Bronchial epithelial cell (primary cell): ENCODE results near the gene PTPRN2. TPM values are rescaled to one million over a fixed set of nuclear protein-coding genes. Genes with fewer than 3 reads are reported as not detected.

Experiments
- DNase-seq: peaks from one replicate; pipeline ENCODE4 v3.0.0-alpha.2; 2010; ENCODE audit warnings: low read depth
- FAIRE-seq: peaks from 2 replicates; lab custom pipeline; 2011; peaks lifted over from hg19 to GRCh38; lab: Jason Lieb, UNC
- H3K27me3 ChIP-seq: 2 replicates; pipeline ENCODE4 v1.5.1; 2011; ENCODE audit warnings: low read length; ENCODE audit not compliant: control insufficient read depth, insufficient read depth
- H3K36me3 ChIP-seq: 2 replicates; pipeline ENCODE4 v1.5.1; 2011; ENCODE audit warnings: low read length; ENCODE audit not compliant: control insufficient read depth, insufficient read depth
- H3K4me3 ChIP-seq: 2 replicates; pipeline ENCODE4 v1.5.1; 2011; ENCODE audit warnings: mild to moderate bottlenecking, low read depth, low read length, control low read depth
- CTCF ChIP-seq: IDR thresholded peaks from 2 replicates; pipeline ENCODE4 v1.5.1; 2011; ENCODE audit warnings: mild to moderate bottlenecking, moderate library complexity, low read length, control low read depth, inconsistent platforms; ENCODE audit not compliant: insufficient read depth, severe bottlenecking
- total RNA-seq: library from RNA; depleted of rRNA; stranded (reverse); fragments of >200 nt; gene quantifications from 2 replicates; pipeline ENCODE4 v1.2.1, GENCODE V29; 2014

The PTPRN2 gene
- total RNA-seq, 1 donor from 2014 or later, result 1.1 TPM

GRCh38 chr7:157855452-157856213 is 732.0 kb downstream of the PTPRN2 start:
- Histone ChIP-seq H3K4me3 (no peak overlapping the region), H3K27me3 (no peaks in the 10 kb centered on the region), H3K36me3 (no peaks in the 10 kb centered on the region)
- TF ChIP-seq CTCF, result no peak
- DNase-seq (no peak), FAIRE-seq (no peak)

- no peak for TF ChIP-seq CTCF
- H3K27me3 ChIP-seq, result no peaks in the 10 kb centered on the region
- no peak for FAIRE-seq
- no peak overlapping the region for H3K4me3 ChIP-seq
- no peaks in the 10 kb centered on the region for H3K36me3 ChIP-seq
- no peak for DNase-seq
Observed at GRCh38 chr7:157855016-157855415, 732.6 kb downstream of the PTPRN2 start.

GRCh38 chr7:157854066-157854891 is 733.3 kb downstream of the PTPRN2 start:
- DNase-seq (no peak), FAIRE-seq (no peak)
- no peaks in the 10 kb centered on the region for H3K36me3 ChIP-seq
- no peaks in the 10 kb centered on the region for H3K27me3 ChIP-seq
- TF ChIP-seq CTCF, result no peak
- H3K4me3 ChIP-seq, result no peak overlapping the region

- FAIRE-seq (no peak), DNase-seq (no peak)
- no peaks in the 10 kb centered on the region for H3K36me3 ChIP-seq
- H3K27me3 ChIP-seq, result no peaks in the 10 kb centered on the region
- H3K4me3 ChIP-seq, result no peak overlapping the region
- TF ChIP-seq CTCF, result no peak
Observed at GRCh38 chr7:157853789-157854065, 733.9 kb downstream of the PTPRN2 start.

GRCh38 chr7:157853076-157853788 is 734.4 kb downstream of the PTPRN2 start:
- Histone ChIP-seq H3K27me3 (no peaks in the 10 kb centered on the region), H3K4me3 (no peak overlapping the region), H3K36me3 (no peaks in the 10 kb centered on the region)
- no peak for TF ChIP-seq CTCF
- DNase-seq, result no peak
- no peak for FAIRE-seq
